NCI-H2196 (cell line): ENCODE measurements around the gene GHDC.

Source experiments
- DNase-seq: peaks from one replicate; lab custom pipeline; 2025; ENCODE audit not compliant: unreplicated experiment; lab: John Stamatoyannopoulos, UW

GHDC gene

GRCh38 chr17:42183741-42184711 is 10.3 kb downstream of the GHDC start:
- DNase-seq: no peak

DNA sequence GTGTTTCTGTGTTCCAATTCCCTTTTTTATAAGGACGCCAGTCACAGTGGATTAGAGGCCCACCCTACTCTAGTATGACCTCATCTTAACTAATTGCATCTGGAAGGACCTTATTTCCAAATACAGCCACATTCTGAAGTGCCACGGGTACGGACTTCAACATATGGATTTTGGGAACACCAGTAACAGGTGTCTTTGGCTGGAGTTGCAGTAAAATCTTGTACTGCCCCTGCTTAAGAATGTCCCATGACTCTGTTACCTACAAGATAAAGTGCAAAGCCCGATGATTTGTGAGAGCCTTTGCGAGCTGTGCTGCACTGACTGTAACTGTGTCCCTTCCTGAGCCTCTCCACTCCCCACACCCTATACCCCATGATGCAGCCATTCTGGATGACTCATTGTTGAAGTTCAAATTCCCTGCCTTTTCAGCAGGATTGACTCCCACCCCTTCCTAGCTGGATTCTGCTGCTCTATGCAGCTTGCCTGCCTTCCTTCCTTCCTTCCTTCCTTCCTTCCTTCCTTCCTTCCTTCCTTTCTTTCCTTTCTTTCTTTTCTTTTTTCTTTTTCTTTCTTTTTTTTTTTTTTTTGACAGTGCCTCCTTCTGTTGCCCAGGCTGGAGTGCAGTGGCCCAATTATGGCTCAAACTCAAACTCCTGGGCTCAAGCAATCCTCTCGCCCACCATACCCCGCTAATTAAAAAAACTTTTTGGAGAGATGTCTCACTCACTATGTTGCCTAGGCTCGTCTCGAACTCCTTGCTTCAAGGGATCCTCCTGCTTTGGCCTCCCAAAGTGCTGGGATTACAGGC is 11.2 kb downstream of the GHDC start:
- no peak for DNase-seq

DNA sequence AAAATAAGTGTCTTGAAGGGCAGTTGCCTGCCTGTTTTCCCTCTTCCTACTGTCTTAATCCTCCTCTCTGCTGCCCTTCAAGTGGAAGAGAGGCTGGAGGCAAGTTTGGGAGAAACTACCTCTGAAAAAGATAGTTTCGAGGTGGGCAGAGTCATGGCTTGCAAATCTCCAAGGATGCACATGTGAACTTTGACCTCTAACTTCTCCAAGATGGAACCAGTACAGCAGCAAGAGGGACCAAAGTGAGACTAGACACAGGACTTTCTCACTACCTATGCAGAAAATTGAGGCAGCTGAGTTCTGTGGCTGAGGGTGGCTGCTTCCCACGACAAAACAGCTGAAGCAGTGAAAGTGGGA is 12.5 kb downstream of the GHDC start:
- no peak for DNase-seq

DNA sequence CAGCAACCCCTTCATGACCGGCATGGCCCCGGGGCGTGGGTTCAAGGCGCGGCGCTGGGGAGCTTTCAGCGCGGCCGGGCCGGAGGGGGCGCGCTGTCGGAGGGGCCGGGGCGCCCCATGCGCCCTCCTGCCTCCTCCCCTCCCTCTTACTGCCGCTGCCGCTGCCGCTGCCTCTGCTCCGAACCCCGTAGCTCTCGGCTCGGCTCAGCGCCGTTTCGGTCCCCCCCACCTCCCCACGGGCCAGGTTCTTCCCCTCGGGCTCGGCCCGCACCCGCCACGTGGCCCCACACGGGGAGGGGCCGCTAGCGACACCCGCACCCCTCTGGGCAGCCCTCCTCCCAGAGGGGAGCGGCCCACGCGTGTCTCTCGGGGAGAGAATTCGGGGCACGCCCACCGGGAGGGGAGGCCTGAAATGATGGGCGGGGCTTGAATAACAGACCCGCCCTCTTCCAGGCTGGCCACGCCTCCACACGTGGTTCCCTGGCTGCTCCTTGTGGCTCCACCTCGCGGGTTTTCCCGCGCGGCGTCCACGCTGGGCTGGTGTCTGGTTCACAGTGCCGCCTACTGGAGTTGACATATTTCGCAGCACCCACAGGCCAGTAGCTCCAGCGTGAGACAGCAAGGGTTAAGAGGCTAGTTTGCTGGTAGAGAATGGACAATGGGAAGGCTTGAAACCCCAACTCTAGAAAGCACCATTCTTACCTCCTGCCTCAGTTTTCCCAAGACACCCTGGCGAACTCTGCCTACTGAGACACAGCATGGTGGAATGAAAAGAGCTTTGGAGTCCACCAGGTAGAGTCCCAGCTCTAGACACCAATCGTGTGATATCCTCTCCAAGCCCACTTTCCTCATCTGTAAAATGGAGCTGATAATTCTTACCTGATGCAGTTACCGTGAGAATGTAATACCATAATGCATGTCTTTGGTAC is 13.1 kb downstream of the GHDC start, which contains the start of gene KCNH4:
TSS of gene KCNH4 (minus strand) at position 221 of the 929 bp plus-strand sequence. CDS start at position 24, 197 bp downstream.
- DNase-seq: peak; percentile 68

DNA sequence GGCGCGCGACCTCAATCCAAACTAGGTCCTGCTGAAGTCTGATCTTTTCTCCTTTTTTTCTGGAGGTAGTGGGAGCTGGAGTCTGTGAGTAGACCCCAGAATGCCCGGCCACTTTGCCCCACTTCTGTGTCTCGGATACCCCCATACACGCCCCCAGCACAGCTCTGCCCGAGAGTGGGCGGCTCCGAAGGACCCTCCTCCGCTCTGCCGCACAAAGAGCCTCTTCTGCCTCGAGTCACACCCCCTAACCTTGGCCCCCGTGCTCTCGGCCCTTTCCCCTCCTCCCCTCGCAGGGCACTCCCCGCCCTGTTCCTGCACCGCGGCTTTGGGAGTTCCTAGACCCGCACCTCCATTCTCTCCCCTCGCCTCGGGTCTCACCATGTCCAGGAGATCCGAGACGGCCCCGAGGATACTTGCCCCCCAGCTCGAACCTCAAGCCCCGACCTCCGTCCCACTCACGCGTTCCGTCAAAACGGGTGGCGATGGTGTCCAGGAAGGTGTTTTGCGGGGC is 13.8 kb downstream of the GHDC start:
- DNase-seq: no peak

- peak; percentile 69 for DNase-seq
These were observed 14.3 kb downstream of the GHDC start for GRCh38 chr17:42179911-42180410.

DNA sequence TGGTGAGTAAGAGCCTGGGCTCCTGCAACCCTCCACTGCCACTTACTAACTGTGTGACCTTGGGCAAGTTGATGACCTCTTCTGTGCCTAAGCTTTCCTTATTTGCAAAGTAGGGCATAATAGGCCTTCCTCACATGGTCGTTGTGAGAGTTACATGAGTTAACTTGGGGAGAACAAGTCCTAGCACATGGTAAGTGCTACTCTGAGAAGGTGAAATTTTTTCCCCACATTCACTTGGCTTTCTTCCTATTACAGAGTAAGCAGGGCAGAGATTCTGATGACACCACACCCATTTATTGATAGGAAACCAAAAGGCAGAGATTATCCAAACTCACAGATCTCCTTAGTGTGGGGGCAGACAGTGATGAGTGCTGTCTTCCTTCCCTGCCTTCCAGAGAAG is 15.0 kb downstream of the GHDC start:
- no peak for DNase-seq

DNA sequence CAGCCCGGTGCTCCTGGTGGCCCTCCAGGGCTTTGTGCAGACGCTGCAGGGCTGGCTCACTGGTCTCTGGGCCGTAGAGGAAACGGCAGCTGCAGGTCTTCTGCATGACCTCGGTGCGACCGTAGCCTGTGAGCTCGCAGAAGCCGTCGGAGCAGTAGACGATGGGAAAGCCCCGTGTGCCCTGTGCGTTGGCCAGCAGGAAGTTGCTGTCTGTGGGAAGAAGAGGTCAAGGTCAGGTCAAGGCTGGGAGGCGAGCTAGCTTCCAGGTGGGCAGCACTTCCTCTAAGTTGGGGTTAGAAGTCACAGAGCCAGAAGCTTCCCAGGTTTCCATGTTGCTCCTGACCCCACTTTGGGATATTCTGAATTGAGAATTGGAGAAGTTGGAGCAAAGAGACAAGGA is 15.5 kb downstream of the GHDC start:
- no peak for DNase-seq

DNA sequence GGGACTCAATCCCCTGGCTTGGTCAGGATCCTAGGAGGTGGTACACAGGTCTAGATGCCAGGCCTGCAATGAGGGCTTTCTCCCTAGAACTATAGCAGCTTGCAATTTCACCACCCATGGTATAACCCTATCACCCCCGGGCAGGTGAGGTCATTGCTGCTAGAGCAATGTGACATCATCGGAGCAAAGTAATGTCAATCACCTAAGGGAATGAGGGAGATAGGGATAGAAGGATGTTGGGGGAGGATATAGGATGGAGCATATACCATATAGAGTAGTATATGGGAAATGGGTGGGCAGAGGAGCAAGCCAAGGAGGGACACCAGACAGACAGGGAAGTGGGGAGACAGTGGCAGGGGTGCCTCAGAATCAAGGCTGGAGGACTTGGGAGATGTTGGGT is 16.6 kb downstream of the GHDC start:
- DNase-seq: no peak

DNA sequence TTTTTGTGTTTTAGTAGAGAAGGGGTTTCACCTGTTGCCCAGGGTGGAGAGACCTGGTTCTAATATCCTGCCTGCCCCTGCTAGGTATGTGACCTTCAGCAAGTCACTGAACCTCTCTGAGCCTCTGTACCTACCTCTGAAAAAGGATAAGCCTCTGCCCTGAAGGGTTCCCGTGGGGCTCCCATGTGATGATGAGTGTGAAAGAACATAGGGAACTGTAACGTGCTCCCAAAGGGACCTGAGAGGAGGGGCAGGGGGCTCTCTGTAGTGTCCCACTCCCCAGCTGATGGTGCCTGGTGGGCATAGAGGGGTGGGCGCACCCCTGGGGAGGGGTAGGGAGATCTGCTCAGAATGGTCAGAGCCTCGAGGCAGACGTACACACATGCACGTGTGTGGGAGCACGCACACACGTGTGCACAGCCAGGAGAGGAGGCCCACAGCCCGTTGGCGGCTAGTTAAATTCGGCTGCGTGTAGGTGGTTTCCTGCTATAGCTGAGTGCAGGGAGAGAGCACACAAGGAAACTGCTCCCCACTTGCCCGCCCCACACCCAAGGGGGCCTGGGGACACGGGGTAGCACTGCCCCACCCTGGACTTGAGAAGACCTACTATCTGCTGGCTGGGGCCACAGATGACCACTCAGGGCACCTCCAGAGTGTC is 20.0 kb downstream of the GHDC start:
- no peak for DNase-seq

DNA sequence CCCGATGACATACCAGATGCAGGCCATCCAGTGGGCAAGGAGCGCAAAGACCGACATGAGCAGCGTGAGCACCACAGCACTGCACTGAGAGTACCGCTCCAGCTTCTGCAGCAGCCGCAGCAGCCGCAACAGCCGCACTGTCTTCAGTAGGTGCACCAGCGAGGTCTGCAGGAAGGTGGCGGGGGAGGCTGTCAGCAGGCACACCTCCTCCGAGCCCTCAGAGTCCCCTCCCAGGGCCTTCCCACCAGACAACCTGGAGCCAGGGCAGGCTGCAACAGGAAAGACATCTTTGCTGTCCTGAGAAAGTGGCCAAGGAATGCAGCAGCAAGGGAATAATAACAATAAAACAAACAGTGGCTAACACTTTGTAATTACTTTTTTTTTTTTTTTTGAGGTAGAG is 22.5 kb downstream of the GHDC start:
- DNase-seq: no peak

- no peak for DNase-seq
These were observed 24.9 kb downstream of the GHDC start for GRCh38 chr17:42169351-42169750.

GRCh38 chr17:42167807-42168206 is 26.5 kb downstream of the GHDC start:
- DNase-seq: no peak

DNA sequence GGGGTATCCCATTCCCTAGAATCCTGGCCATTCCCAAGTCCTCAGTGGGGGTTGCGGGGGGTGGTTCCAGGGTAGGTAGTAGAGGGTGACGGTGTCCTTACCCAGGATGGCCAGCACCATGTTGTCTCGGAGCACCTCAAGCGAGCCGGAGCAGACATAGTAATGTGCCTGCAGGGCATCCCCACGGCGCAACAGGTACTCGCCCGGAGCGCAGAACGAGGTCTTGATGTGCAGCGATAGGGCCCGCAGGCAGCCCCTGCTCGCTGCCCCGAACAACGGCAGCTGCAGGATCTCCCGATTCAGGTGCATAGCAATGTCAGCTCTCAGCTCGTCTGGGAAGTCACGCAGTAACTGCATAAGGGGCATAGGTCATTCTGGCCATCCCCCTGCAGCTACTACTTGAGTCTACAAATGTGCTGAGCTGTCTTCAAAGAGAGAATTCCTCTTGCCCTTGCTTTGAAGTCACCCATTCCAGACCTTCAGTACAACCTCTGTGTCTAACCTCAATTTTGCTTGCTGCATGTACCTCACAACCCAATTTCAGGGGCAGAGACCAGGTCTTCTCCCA is 28.0 kb downstream of the GHDC start:
- DNase-seq: no peak

GRCh38 chr17:42165751-42166150 is 28.5 kb downstream of the GHDC start:
- no peak for DNase-seq

DNA sequence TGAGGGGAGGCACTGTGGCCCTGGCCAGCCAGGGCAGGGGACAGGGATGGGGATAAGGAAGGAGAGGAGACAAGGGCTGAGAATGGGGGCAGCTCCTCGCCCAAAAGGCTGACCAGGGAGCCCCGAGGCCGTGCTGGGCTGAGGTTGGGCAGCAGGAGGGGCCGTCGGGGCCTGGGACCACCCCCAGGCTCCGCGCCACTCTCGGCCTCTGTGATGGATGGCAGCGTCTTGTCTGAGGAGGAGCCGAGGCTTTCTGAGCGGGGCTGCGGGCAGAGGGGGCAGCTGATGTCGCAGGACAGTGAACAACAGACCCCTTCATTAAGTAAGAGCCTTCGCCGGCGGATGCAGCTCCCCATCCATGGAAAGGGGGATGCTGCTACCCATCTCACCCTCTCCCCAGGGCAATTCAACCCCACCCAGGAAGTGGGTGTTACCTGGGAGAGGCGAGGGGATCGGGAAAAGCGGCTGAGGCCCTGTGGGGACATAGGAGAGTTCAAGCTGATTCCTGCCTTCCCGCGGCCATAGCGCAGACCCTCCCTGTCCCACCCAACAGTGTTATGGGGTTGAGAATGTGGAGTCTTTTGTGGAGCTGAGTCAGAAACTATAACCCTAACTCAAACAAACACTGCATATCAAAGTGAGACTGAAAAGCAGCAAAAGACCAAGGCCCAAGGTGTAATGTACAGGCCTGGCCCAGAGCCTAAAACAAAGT is 30.4 kb downstream of the GHDC start:
- no peak for DNase-seq

GRCh38 chr17:42163113-42163512 is 31.2 kb downstream of the GHDC start:
- DNase-seq: no peak

DNA sequence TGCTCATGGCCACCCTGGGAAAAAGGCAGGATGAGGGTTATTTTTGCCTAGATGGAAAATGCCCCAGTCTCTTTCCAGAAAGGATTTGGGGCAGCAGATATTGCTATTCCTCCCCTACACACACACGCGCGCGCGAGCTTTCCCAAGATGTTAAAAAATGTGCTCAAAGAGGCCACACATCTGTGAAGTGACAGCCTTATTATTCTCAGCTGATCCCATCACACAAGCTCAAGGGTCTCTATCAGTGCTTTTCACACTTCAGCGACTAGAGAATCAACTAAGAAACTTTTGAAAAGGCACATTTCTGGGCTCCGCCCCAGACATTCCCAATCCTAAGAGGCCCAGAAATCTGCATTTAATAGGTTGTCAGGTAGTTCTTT is 33.8 kb downstream of the GHDC start:
- DNase-seq: no peak
